Measurements from ENCODE around the gene DYNC1I1. TPM values are rescaled to one million over a fixed set of nuclear protein-coding genes. Genes with fewer than 3 reads are reported as not detected.

Gene DYNC1I1
- total RNA-seq, 1 experiment from 2014 or later = not detected

GRCh38 chr7:95777269-95777668 is 4.9 kb downstream of the DYNC1I1 start:
- no peak for TF ChIP-seq CTCF (conservative IDR thresholded peaks at IDR 0.05)
- no peak for TF ChIP-seq EZH2 (IDR thresholded peaks at IDR 0.05; ENCODE audit: low read depth)
- CTCF ChIA-PET = no interaction called here
- no peak overlapping the region for H3K4me3 ChIP-seq
- H3F3A ChIP-seq (ENCODE audit: insufficient read depth, low read depth) = no peaks in the 10 kb centered on the region
- BruUV-seq (replicated peaks) = no TSS peak
- H3K36me3 ChIP-seq (ENCODE audit: low read depth) = no peaks in the 10 kb centered on the region
- H3K27ac ChIP-seq = no peak overlapping the region
- H2AFZ ChIP-seq = no peak overlapping the region
- no peaks in the 10 kb centered on the region for H4K20me1 ChIP-seq (ENCODE audit: insufficient read depth)
- intact Hi-C loops (cut with micrococcal nuclease; ENCODE audit: unreplicated experiment) = loop anchor here (10.0 kb wide), 1 partner anchor 98 kb away; no protein-coding TSS in a partner anchor
- DNase-seq = no peak
- POLR2A ChIA-PET (ENCODE audit: unreplicated experiment) = no interaction called here
- H3K4me1 ChIP-seq (replicated peaks; ENCODE audit: insufficient read depth) = no peaks in the 10 kb centered on the region
- H3K4me2 ChIP-seq = no peak overlapping the region
- no peaks in the 10 kb centered on the region for H3K27me3 ChIP-seq (ENCODE audit: insufficient read depth, low read depth)
- H3K9me3 ChIP-seq (ENCODE audit: insufficient read depth, low read depth) = no peaks in the 10 kb centered on the region
- no peaks in the 10 kb centered on the region for H3K79me2 ChIP-seq (ENCODE audit: low read depth)
- H3K9me2 ChIP-seq (ENCODE audit: insufficient read depth) = no peaks in the 10 kb centered on the region

DNA sequence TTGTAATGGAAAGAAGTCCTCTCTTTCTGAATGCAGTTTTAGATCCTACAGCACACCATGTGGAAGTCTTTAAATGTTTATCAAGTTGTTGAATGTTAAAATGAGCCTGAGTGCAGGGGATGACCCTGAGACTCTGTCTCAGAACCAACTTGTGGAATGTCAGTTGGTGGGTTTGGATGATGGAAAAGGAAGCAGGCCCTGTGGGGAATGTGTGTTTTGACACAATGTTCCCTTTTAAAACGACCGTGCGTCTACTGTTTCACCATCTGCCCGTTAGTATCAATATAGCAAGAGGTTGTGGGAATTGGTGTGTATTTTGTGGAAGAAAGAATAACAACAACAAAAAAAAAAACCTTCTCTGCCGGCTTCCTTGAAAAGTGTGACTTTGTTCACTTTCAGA is 8.3 kb downstream of the DYNC1I1 start:
- intact Hi-C loops (cut with micrococcal nuclease; ENCODE audit: unreplicated experiment) = no loop called here
- TF ChIP-seq CTCF (conservative IDR thresholded peaks at IDR 0.05) (no peak), EZH2 (IDR thresholded peaks at IDR 0.05; ENCODE audit: low read depth) (no peak)
- no TSS peak for BruUV-seq (replicated peaks)
- DNase-seq = no peak
- Histone ChIP-seq H3K27me3 (ENCODE audit: insufficient read depth, low read depth) (0 out of 2 replicates have a peak, but pooled peaks cover 3% of the 10 kb centered on the region), H3F3A (ENCODE audit: insufficient read depth, low read depth) (no peaks in the 10 kb centered on the region), H3K9me3 (ENCODE audit: insufficient read depth, low read depth) (no peaks in the 10 kb centered on the region), H3K4me1 (replicated peaks; ENCODE audit: insufficient read depth) (no peaks in the 10 kb centered on the region), H3K27ac (no peak overlapping the region), H3K79me2 (ENCODE audit: low read depth) (no peaks in the 10 kb centered on the region), H4K20me1 (ENCODE audit: insufficient read depth) (no peaks in the 10 kb centered on the region), H2AFZ (no peak overlapping the region), H3K4me3 (no peak overlapping the region), H3K36me3 (ENCODE audit: low read depth) (no peaks in the 10 kb centered on the region), H3K4me2 (no peak overlapping the region), H3K9me2 (ENCODE audit: insufficient read depth) (no peaks in the 10 kb centered on the region)
- ChIA-PET POLR2A (ENCODE audit: unreplicated experiment) (no interaction called here), CTCF (no interaction called here)

DNA sequence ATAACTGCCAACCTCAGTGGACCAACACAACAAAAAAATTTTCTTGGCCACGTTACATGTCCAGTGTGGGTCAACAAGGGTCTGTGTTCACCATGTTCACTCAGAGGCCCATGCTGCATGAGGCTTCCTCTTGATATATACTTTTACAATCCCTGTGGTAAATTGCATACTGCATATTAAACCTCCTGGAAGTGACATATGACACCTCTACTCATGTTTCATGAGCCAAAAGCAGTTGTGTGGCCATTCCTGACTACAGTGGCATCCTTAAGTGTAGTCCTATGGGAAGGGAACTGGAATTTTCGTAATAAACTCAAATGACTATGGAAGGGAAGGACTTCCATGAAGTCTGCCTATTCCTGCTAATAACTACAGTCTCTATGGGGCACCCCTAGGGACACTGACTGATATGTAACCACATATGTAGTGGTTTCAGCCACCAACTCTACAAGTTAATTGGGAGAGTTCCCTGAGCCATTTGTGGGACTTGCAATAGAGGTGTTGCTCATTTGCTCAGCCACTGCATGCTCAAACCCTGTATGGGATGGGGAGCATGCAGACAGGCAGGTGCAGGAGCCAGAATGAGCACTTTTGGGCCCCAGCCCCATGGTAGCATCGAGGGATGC is 9.7 kb downstream of the DYNC1I1 start:
- Histone ChIP-seq H3K79me2 (ENCODE audit: low read depth) (no peaks in the 10 kb centered on the region), H3K4me1 (replicated peaks; ENCODE audit: insufficient read depth) (no peaks in the 10 kb centered on the region), H2AFZ (no peak overlapping the region), H3K4me2 (no peak overlapping the region), H3K4me3 (no peak overlapping the region), H3K9me2 (ENCODE audit: insufficient read depth) (no peaks in the 10 kb centered on the region), H4K20me1 (ENCODE audit: insufficient read depth) (no peaks in the 10 kb centered on the region), H3K27ac (no peak overlapping the region), H3F3A (ENCODE audit: insufficient read depth, low read depth) (no peaks in the 10 kb centered on the region), H3K27me3 (ENCODE audit: insufficient read depth, low read depth) (peaks cover 13% of the 10 kb centered on the region; the same call in 1 of the 2 replicates), H3K9me3 (ENCODE audit: insufficient read depth, low read depth) (no peaks in the 10 kb centered on the region), H3K36me3 (ENCODE audit: low read depth) (no peaks in the 10 kb centered on the region)
- DNase-seq = no peak
- BruUV-seq (replicated peaks) = no TSS peak
- no peak for TF ChIP-seq EZH2 (IDR thresholded peaks at IDR 0.05; ENCODE audit: low read depth)
- no peak for TF ChIP-seq CTCF (conservative IDR thresholded peaks at IDR 0.05)
- POLR2A ChIA-PET (ENCODE audit: unreplicated experiment) = no interaction called here
- intact Hi-C loops (cut with micrococcal nuclease; ENCODE audit: unreplicated experiment) = no loop called here
- CTCF ChIA-PET = no interaction called here
